HG03025 (cell line): ENCODE measurements around the gene LRP1-AS.

Experiments used
- ATAC-seq: cut with Tn5 transposase; IDR thresholded peaks from one replicate; pipeline ENCODE4 v1.9.1; 2021; ENCODE audit warnings: mild to moderate bottlenecking, moderate library complexity; ENCODE audit not compliant: unreplicated experiment, low FRiP score

Gene LRP1-AS

GRCh38 chr12:57181072-57181471, 33.7 kb upstream of the LRP1-AS start:
- ATAC-seq = no peak

DNA sequence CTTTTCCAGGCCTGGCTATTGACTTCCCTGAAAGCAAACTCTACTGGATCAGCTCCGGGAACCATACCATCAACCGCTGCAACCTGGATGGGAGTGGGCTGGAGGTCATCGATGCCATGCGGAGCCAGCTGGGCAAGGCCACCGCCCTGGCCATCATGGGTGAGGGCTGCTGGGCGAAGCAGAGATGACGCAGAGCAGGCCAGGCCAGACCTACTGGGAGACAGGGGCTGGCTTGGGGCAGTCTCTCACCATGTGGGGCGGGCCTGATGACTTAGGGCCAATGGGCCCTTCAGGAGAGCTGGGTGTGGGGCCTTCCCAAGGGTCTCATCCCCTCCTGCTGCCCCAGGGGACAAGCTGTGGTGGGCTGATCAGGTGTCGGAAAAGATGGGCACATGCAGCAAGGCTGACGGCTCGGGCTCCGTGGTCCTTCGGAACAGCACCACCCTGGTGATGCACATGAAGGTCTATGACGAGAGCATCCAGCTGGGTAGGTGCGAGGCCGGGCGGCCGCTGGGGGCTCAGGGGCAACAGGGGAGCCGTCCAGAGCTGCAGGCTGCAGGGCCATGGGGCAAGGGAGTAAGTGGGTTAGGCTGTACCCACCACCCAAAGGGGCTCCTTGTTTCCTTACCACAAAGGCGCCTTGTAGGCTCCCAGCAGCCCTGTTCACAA, 33.0 kb upstream of the LRP1-AS start:
- ATAC-seq = no peak

DNA sequence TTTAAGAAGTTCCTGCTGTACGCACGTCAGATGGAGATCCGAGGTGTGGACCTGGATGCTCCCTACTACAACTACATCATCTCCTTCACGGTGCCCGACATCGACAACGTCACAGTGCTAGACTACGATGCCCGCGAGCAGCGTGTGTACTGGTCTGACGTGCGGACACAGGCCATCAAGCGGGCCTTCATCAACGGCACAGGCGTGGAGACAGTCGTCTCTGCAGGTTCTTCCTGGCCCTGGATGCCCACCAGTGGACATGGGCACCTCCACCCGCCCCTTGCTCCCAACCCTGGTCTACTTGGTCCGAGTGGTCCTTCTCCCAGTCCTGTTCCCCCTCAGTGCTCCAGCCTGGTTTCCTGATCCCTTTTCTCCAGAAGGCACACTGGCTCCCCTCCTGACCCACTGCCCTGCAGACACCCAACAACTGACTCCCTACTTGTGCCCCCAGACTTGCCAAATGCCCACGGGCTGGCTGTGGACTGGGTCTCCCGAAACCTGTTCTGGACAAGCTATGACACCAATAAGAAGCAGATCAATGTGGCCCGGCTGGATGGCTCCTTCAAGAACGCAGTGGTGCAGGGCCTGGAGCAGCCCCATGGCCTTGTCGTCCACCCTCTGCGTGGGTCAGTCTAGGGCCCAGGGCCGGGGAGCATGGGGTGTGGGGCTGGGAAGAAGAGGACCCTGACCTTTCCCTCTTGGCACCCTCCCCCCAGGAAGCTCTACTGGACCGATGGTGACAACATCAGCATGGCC, 32.1 kb upstream of the LRP1-AS start:
- no peak for ATAC-seq

DNA sequence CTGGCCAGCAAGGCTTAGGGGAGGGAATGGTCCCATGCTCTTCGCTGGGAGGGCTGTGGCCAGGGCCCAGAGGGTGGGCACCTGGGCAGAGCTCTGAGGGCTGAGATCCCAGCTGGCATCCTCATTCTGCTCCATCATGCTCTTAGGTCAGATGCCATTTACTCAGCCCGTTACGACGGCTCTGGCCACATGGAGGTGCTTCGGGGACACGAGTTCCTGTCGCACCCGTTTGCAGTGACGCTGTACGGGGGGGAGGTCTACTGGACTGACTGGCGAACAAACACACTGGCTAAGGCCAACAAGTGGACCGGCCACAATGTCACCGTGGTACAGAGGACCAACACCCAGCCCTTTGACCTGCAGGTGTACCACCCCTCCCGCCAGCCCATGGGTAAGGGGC, 30.8 kb upstream of the LRP1-AS start:
- no peak for ATAC-seq

DNA sequence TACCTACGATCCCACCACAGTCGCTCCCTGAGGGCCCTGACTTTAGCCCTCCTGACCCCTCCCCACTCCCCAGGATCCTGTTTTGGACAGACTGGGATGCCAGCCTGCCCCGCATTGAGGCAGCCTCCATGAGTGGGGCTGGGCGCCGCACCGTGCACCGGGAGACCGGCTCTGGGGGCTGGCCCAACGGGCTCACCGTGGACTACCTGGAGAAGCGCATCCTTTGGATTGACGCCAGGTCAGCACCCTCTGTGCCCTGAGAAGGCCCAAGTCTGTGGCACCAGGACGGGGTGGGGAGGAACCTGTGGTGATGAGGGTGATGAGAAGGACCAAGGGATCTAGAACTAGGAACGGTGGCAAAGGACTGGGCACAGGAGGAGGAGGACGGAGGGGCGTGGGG, 29.9 kb upstream of the LRP1-AS start:
- ATAC-seq = no peak

- ATAC-seq = no peak
Measured at GRCh38 chr12:57176846-57177245, 29.4 kb upstream of the LRP1-AS start.

DNA sequence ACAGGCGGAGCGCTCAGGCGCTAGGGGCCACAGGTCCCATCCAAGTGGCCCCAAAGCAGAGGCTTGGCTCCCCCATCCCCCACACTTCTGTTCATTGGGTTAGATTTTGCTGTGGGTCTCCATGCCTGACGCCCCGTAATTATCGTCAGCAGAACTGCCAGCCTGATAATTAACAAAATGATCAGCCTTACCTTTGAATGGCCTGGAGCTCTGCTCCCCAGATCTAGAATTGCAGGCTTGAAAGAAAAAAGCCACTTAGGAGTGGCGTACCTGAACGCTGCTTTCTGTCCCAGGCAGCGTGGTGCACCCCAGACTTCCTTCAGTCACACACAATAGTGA, 28.7 kb upstream of the LRP1-AS start:
- no peak for ATAC-seq

- ATAC-seq = no peak
Measured at GRCh38 chr12:57175428-57176138, 28.2 kb upstream of the LRP1-AS start.

DNA sequence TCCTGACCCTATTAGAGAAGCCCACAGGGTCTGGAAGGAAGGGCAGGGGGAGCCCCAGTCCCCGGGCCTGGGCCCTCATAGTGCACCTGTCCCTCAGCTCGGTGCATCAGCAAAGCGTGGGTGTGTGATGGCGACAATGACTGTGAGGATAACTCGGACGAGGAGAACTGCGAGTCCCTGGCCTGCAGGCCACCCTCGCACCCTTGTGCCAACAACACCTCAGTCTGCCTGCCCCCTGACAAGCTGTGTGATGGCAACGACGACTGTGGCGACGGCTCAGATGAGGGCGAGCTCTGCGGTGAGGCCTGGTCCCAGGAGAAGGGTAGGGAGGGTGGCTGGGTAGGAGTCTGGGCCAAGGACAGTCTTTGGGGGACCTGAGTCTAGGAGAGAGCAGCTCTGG, 26.3 kb upstream of the LRP1-AS start:
- ATAC-seq = no peak

- ATAC-seq = no peak
Measured at GRCh38 chr12:57173089-57173488, 25.7 kb upstream of the LRP1-AS start.

- ATAC-seq = no peak
Measured at GRCh38 chr12:57171668-57172067, 24.2 kb upstream of the LRP1-AS start.

GRCh38 chr12:57170927-57171326, 23.5 kb upstream of the LRP1-AS start:
- ATAC-seq = no peak

DNA sequence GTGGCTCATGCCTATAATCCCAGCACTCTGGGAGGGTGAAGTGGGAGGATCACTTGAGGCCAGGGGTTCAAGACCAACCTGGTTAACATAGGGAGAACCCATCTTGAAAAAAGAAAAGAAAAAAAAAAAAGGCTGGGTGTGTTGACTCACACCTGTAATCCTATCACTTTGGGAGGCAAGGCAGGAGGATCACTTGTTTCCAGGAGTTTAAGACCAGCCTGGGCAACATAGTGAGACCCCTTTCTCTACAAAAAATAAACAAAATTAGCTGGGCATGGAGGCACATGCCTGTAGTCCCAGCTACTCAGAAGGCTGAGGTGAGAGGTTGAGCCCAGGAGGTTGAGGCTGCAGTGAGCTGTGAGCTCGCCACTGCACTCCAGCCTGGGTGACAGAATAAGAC, 23.0 kb upstream of the LRP1-AS start:
- no peak for ATAC-seq

DNA sequence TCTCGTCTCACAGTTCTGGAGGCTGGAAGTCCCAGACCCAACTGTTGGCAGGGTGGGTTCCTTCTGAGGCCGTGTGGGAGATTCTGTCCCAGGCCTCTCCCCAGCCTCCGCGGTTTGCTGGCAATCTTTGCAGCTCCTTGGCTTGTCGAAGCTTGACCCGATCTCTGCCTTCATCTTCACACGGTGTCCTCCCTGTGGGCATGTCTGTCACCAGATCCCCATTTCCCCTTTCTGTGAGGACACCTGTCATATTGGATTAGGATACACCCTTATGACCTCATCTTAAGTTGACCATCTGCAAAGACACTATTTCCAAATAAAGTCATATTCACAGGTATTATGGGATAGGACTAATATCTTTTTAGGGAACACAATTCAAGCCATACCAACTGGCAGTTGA, 22.6 kb upstream of the LRP1-AS start:
- no peak for ATAC-seq

- no peak for ATAC-seq
Measured at GRCh38 chr12:57169046-57169795, 21.8 kb upstream of the LRP1-AS start.

DNA sequence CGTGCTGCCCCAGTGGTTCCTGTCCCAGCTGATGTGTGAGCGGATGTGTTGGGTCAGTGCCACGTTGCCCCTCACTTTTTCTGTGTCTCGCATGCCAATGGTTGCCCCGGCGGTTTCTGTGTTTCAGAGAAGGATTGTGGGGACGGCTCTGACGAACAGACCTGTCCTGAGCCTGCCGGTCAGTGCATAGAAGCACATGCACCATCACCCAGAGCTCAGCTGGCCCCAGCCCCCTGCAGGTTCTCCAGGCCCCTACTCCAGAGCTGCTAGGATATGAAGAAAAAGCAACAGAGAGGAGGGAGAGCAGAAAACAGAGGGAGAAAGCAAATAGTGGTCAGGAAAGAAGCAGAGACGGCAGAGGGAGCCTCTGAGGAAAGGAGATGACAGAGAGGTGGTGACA, 20.6 kb upstream of the LRP1-AS start:
- ATAC-seq = no peak

DNA sequence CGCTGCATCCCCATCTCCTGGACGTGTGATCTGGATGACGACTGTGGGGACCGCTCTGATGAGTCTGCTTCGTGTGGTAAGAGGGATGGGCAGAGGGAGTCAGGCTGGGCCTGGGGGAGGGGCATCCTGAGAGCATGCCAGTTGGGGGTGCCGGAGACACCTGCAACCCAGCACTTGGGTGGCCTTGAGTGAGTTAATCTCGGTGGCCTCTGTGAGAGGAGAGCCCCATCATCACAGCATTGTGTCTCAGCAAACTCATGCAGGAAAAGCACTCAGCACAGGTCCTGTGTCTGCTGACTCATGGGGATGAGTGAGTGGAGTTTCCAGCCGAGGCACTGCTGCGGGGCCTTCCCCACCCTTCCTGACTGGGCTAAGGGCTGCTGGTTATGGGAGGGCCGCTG, 19.6 kb upstream of the LRP1-AS start:
- ATAC-seq = no peak

DNA sequence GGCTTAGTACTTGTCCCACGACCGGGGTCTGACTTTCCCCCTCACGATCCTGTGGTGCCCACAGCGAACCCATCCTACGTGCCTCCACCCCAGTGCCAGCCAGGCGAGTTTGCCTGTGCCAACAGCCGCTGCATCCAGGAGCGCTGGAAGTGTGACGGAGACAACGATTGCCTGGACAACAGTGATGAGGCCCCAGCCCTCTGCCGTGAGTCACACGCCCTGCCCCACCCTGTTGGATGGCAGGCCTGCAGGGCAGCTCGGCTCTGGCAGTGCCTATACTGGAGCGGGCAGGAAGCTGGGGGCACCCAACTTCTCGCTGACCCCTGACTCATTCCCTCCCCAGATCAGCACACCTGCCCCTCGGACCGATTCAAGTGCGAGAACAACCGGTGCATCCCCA, 18.3 kb upstream of the LRP1-AS start:
- ATAC-seq = no peak

GRCh38 chr12:57164966-57165625, 17.7 kb upstream of the LRP1-AS start:
- no peak for ATAC-seq

DNA sequence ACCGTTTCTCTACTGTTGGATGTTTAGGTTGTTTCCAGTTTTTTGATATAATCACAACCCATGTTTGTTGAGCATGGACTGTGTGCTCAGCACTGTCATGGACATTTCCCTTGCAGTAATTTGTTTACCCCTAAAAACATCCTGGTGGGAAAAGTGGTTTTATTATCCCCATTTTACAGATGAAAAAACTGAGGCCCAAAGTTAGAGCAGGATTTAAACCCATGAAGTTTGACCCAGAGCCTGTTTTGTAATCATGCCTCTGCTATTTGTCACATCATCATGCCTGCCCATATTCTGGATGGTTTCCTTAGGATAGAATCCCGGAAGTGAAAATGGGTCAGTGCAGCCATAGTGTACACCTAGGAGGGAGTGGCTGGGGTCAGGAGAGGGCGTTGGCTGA, 17.0 kb upstream of the LRP1-AS start:
- no peak for ATAC-seq
